ENCODE results near the gene EGR2.

Gene EGR2

DNA sequence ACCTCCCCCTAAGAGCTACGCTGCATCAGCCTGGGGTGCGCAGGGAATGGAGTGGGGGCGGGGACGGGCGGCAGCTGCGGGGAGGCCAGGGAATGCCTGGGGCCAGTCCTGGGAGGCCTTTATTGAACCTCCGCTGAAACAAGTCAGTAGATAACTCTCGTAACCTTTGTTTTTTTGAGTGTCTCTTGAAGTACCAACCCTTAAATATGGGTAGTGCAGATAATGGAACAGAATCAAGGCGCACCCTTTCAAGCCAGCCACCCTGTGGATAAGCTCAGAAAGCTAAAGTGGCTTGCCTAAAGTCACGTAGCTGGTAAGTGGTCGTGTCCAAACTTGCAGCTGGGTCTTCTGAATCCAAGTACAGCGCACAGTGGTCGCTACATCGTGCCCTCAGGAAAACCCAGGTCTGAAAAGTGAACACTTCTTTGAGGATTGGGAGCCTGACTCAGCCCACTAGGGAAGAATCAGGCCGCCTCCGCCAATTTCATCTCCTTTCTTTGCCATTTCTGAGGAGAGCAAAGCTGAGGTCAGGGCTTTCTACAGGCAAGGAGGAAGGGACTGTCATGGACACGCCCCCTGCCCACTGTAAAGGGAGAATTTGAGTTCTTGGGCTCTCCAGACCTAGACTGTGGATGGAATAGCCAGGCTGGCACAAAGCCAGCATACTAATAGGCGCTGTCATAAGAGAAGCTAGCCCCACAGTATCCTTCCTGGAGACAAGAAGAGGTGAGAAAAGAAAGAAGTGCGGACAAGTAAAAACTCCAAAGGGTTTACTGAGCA is 3.2 kb upstream of the EGR2 start:
- no peak for DNase-seq (ENCODE audit: low read depth)
- peak overlapping the region; percentile 3 for H3K4me3 ChIP-seq (ENCODE audit: low read depth, low read length)

DNA sequence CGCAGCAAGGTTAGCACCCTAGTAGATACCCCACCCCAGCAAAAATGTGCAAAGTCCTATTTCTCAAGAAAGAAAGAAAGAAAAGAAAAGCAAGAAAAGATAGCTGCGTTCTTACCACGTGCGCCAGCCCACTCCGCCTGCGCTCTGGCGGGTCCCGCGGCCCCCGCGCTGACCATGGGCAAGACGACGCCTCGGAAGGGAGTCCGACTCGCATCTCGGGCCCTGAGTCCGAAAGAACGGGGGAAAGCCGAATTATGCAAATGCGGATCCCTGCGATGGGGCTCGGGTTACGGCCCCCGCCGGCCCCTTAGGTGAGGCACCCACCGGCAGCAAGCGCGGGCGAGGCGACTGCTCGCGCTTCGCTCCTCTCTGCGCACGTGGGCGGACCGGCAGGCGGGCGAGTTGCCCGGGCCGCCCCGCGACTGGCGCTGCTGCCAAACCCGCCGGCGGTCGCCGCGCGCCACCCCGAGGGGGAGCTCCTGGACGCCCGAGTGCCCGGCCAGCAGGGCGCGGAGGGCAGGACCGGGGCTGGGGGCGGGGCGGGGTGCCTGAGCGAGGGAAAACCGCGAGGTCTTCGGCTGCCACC is 2.4 kb upstream of the EGR2 start:
- no peak for DNase-seq (ENCODE audit: low read depth)
- peak overlapping the region; percentile 64 for H3K4me3 ChIP-seq (ENCODE audit: low read depth, low read length)

GRCh38 chr10:62817766-62818425 is 1.7 kb upstream of the EGR2 start:
- H3K4me3 ChIP-seq (ENCODE audit: low read depth, low read length), result peak overlapping the region; percentile 64
- DNase-seq (ENCODE audit: low read depth), result no peak

DNA sequence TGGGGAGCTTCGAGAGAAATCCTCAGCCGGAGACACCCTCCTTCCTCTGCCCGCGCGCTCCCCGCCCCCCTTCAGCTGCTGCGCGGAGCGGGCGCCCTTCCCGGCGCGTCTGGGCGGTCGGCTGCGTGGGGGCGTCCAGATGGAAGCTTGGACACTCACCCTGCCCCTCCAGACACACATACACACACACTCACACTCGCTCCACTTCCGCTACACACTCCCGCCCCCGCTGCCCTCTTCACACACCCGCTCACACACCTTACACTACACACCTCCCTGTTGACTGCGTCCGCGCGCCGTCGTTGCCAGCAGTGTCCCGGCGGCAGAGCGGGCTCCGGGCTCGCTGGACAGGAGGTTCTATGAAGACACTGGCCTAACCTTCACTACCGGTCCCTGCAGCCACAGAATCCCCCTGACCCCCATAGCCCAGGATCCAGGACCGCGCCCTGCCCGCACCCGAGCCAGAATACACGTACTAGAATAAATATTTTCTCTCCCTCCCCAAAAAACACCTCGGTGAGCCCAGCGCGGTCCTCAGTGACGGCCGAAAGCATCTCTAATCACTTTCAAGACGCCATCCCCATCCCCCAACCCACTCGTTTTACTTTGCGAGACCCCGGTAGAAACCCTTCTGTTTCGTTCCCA is 1.1 kb upstream of the EGR2 start:
- H3K4me3 ChIP-seq (ENCODE audit: low read depth, low read length), result peak overlapping the region; percentile 64
- DNase-seq (ENCODE audit: low read depth), result no peak

DNA sequence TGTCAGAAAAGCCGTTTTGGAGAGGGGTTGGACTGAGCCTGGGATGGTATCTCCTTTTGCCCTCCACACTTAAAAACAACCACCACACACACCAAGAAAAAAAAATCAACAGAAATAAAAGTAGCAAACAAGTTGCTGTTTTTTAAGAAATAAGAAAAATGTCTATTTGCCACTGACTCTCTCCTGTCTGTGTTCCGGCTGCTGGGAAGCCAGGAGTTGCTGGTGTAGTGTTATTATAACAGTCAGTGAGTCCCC is 163 bp downstream of the EGR2 start:
- peak overlapping the region; percentile 64 for H3K4me3 ChIP-seq (ENCODE audit: low read depth, low read length)
- DNase-seq (ENCODE audit: low read depth), result no peak

DNA sequence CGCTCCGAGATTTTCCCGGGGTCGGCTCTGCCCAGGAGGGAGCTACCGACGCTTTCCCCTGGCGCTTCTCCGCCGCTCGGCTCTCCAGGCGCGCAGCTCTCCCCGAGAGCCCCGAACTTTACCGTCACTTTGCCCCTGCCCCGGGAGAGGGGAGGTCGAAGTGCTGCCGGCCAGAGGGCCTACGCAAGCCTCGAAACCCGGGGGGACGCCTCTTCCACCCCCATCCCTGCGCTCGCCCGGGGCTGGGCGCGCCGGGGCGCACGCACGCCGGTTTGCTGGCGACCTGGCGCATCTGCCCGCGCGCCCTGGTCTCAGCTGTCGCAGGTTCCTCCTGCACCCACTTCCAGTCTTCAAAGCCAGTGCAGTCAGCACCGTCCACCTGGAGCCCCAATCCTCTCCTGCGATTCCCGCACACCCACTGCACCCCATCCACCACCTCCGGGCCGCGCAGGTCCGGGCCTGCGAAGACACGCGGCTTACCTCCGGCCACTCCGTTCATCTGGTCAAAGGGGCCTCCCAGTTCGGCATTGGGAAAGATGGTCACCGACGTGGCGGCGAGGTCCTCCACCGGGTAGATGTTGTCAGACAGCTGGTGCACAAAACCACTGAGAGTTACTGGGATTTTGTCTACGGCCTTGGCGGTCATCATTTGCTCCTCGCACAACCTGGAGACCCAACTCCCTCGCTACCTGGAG is 638 bp downstream of the EGR2 start:
- no peak for DNase-seq (ENCODE audit: low read depth)

DNA sequence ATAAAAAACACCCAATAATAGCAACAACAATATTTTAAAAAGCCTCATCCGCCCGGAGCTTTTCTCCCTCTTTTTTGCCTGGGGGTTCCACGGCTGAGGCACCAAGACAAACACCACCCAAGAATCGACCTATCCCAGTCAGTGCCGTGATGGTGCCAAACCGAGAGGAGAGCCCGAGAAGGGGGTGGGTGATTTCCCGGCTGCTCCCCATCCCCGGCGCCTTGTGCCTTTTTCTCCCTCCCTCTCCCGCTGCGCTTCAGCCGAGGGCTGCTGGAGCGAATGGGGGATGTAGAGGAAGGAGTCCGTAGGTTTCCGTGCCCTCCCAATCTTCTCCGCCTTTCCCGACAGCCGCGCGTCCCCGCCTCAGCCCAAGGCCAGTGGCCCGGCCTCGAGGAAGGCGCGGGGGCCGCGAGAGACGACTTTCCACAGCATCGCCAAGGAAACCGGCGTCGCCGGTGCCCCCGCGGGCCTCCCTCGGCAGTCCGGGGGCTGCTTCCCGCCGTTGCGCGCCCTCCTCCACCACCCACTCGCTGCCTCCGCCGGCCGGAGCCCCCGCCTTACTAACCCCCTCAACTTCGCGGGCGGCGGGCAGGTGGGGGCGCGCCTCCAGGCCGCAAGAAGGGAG is 1.3 kb downstream of the EGR2 start:
- H3K4me3 ChIP-seq (ENCODE audit: low read depth, low read length), result peak overlapping the region; percentile 64
- DNase-seq (ENCODE audit: low read depth), result no peak

More for the DNA sequence above, 638 bp downstream of the EGR2 start:
- peak overlapping the region; percentile 64 for H3K4me3 ChIP-seq (ENCODE audit: low read depth, low read length)

- DNase-seq (ENCODE audit: low read depth), result no peak
- no peak overlapping the region for H3K4me3 ChIP-seq (ENCODE audit: low read depth, low read length)
Measured at GRCh38 chr10:62813981-62814380, 2.2 kb downstream of the EGR2 start.

DNA sequence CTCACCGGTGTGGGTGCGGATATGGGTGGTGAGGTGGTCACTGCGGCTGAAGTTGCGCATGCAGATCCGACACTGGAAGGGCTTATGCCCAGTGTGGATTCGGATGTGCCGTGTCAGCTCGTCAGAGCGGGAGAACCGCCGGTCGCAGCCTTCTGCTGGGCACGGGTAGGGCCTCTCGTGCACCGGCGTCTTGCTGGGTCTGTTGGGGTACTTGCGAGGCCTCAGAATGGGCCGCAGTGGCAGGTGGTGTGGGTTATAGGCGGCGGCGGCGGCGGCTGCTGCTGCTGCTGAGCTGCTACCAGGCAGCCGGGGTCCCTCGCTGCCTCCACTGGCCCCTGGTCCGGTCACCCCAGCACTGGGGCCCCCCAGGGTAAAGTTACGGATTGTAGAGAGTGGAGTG is 2.7 kb downstream of the EGR2 start:
- DNase-seq (ENCODE audit: low read depth), result no peak
- no peak overlapping the region for H3K4me3 ChIP-seq (ENCODE audit: low read depth, low read length)

DNA sequence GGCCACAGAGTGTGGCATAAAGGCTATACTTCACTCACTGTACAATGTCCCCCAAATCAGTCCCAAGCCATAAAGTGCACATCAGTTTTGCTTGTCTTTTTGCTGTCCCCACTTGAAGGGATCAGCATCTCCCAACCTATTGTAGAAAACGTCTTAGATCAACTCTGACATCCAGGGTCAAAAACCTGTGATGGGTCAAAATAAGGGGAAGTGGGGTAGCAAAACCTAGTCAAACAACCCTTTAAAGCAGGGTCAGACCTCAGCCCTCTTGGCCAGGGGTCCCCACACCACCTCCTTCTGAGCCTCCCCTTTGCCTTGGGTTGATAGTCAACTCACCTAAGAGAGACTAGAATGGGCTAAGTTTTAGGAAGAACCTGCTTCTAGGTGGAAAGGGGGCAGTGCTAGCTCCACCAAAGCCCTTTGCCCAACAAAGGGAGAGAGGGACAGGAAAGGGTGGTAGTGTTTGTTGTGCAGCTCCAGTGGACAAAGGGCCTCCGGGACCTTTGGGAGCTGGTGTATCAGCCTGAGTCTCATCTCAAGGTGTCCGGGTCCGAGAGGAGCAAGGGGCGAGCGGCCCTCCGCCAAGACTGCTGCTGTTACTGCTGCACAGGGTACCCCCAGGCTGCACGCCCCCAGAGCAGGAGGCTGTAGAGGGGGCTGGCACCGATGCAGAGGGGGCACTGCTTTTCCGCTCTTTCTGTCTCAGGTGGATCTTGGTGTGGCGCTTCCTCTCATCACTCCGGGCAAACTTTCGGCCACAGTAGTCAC is 3.3 kb downstream of the EGR2 start:
- no peak for DNase-seq (ENCODE audit: low read depth)
- H3K4me3 ChIP-seq (ENCODE audit: low read depth, low read length), result no peak overlapping the region

DNA sequence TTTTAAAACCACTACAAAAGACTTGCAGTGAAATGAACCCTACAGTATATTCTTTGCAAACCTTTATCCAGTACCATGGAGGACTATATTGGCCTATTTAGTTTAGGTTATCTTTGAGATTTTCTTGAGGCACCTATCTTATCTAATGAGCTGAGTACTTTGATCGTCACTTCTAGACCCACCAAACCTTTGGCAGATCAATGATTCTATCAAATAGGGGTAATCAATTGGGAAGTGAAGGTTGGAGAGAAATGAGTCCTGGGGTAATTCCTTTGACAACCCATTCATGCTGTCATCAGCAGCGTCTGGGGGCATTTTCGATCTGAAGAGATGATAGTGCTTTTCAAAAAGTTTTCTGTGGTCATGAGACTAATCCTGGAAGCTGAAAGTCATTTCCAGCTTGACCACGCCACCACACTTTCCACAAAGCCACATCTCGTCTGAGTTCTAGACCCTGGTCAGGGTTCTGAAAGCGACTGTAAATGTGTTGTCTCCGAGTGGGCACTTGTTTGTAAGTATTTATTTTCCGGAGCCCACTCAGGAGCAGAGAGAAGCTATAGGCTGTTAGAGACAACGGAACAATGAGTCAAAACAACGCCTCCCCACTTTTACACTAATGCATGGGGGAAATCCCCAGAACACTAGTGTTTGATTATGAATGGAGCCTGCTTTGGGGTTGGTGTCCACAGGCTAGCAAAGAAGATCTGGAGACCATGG is 4.8 kb downstream of the EGR2 start:
- H3K4me3 ChIP-seq (ENCODE audit: low read depth, low read length), result no peak overlapping the region
- no peak for DNase-seq (ENCODE audit: low read depth)

- H3K4me3 ChIP-seq (ENCODE audit: low read depth, low read length), result no peak overlapping the region
- no peak for DNase-seq (ENCODE audit: low read depth)
Measured at GRCh38 chr10:62810156-62810902, 5.8 kb downstream of the EGR2 start.

DNA sequence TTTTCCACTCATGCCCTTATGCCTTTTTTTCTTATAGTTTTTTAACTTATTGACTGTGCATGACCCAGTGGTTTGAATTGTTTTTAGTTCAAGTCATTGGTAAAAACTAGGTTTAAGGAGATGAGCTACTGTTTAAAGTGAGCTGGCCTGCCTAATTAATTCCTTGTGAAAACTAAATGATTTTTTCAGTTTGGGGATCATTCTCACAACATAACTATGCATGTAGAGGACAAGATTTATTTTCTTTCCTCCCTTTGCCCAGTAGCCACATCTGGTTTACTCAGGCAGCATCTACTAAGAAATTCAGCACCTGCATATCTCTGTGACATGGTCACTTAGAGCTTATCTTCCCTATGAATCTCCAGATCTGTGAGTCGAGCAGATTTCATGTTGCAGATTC is 9.9 kb downstream of the EGR2 start:
- no peak for DNase-seq (ENCODE audit: low read depth)
- H3K4me3 ChIP-seq (ENCODE audit: low read depth, low read length), result peak overlapping the region; percentile 82

GRCh38 chr10:62805231-62806099 is 10.7 kb downstream of the EGR2 start:
- peak overlapping the region; percentile 82 for H3K4me3 ChIP-seq (ENCODE audit: low read depth, low read length)
- no peak for DNase-seq (ENCODE audit: low read depth)

GRCh38 chr10:62804356-62805230 is 11.6 kb downstream of the EGR2 start, which contains the start of gene ADO:
TSS of gene ADO (plus strand) at chr10:62804720. CDS start at chr10:62805060, 340 bp downstream.
- peak; percentile 65 for DNase-seq (ENCODE audit: low read depth)
- H3K4me3 ChIP-seq (ENCODE audit: low read depth, low read length), result peak within 1 kb of the TSS; percentile 82
